ENCODE measurements around the gene UBN1.

Gene UBN1

DNA sequence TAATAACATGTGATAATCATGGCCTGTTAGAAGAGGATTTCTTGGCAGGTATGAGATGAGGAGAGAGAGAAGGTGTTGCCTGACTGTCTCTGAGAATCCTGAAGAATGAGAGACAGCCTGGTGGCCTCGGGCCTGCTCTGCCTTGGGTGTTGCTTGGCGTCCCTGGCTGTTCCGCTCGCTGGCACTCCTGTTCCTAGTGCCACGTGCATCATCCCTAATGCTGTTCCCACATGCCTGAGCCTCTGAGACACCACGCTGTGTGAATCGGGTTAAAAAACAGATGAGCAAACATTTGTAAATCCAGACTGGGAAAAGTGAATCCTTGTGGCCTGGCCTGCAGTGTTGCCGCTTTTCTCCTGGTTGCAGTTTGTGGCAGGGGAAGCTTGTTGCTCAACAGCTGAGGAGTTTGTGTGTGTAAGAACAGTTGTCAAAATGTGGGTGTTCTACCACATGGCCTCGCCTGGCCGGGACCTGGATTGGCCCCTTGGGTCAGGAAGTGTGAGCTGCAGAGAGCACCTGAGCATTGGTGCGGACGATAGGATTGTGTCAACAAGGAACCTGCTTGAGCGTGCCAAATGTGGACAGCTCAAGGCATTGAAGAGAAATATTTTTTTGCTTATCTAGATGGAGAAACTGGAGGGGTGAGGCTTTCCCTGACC lies 22.0 kb downstream of the UBN1 start:
- DNase-seq: no peak
- Histone ChIP-seq H3K4me2 (ENCODE audit: low read length, poor library complexity, severe bottlenecking) (no peak overlapping the region), H3K79me1 (replicated peaks; ENCODE audit: low read length, poor library complexity, severe bottlenecking) (peaks cover 27% of the 10 kb centered on the region), H3K4me3 (ENCODE audit: insufficient read depth in 1 of 2, low read depth in 1 of 2, low read length in 2 of 2) (no peak overlapping the region), H3K4ac (ENCODE audit: low read depth in 1 of 2, low read length in 2 of 2) (no peak overlapping the region), H2BK12ac (ENCODE audit: low read length in 2 of 2) (no peak overlapping the region), H3K4me1 (ENCODE audit: control insufficient read depth, insufficient read depth, low read depth, low read length) (peaks cover 34% of the 10 kb centered on the region), H3K23ac (ENCODE audit: low read length in 2 of 2) (no peak overlapping the region), H3K14ac (ENCODE audit: low read length in 2 of 2) (no peak overlapping the region), H2BK15ac (ENCODE audit: low read depth, poor library complexity, severe bottlenecking) (no peak overlapping the region), H3K27ac (ENCODE audit: low read length, poor library complexity, severe bottlenecking) (peak overlapping the region; percentile 95), H4K8ac (ENCODE audit: low read length) (no peak overlapping the region), H4K91ac (ENCODE audit: low read length) (no peak overlapping the region), H3K9ac (ENCODE audit: low read length) (no peak overlapping the region), H2AK5ac (ENCODE audit: low read length, severe bottlenecking) (no peak overlapping the region), H3K36me3 (ENCODE audit: control insufficient read depth in 1 of 2, insufficient read depth in 2 of 2, low read depth in 1 of 2, low read length in 2 of 2) (peaks cover 48 to 80% of the 10 kb centered on the region in 2 experiments), H2BK120ac (ENCODE audit: low read depth, low read length) (no peak overlapping the region), H2BK5ac (ENCODE audit: low read depth, low read length, poor library complexity, severe bottlenecking) (no peak overlapping the region), H3K27me3 (ENCODE audit: control insufficient read depth in 1 of 2, insufficient read depth in 1 of 2, low read length in 2 of 2) (no peaks in the 10 kb centered on the region), H3K18ac (ENCODE audit: low read depth in 1 of 2, low read length in 2 of 2) (no peak overlapping the region), H2AFZ (ENCODE audit: low read depth, low read length) (no peak overlapping the region), H3K9me3 (ENCODE audit: control insufficient read depth, low read length) (no peaks in the 10 kb centered on the region)
- 96% methylated on average over 13 of the region's 13 CpGs for WGBS

DNA sequence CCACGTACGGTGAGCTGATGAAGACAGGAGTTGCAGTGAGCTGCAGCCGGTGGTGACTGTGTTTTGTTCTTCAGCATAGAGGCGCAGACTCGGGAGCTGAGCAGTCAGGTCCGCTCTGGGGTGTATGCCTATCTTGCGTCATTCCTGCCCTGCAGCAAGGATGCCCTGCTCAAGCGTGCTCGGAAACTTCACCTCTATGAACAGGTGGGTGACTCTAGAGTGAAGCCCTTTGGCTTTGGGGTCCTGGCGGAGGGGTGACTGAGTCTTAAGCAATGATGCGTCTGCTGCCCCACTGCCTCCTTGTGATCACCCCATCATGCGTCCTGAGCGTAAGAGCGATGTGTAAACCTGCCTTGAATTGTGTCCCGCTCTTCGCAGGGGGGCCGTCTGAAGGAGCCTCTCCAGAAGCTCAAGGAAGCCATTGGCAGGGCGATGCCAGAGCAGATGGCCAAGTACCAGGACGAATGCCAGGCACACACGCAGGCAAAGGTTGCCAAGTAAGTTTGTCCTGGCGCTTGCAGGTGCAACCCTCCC lies 22.9 kb downstream of the UBN1 start:
- Histone ChIP-seq H3K4me3 (ENCODE audit: insufficient read depth in 1 of 2, low read depth in 1 of 2, low read length in 2 of 2) (no peak overlapping the region), H3K4me2 (ENCODE audit: low read length, poor library complexity, severe bottlenecking) (no peak overlapping the region), H2AFZ (ENCODE audit: low read depth, low read length) (no peak overlapping the region), H3K27me3 (ENCODE audit: control insufficient read depth in 1 of 2, insufficient read depth in 1 of 2, low read length in 2 of 2) (no peaks in the 10 kb centered on the region), H3K14ac (ENCODE audit: low read length in 2 of 2) (no peak overlapping the region), H3K4me1 (ENCODE audit: control insufficient read depth, insufficient read depth, low read depth, low read length) (peaks cover 34% of the 10 kb centered on the region), H3K4ac (ENCODE audit: low read depth in 1 of 2, low read length in 2 of 2) (no peak overlapping the region), H3K9ac (ENCODE audit: low read length) (no peak overlapping the region), H3K18ac (ENCODE audit: low read depth in 1 of 2, low read length in 2 of 2) (no peak overlapping the region), H2BK5ac (ENCODE audit: low read depth, low read length, poor library complexity, severe bottlenecking) (no peak overlapping the region), H2AK5ac (ENCODE audit: low read length, severe bottlenecking) (no peak overlapping the region), H2BK15ac (ENCODE audit: low read depth, poor library complexity, severe bottlenecking) (no peak overlapping the region), H3K23ac (ENCODE audit: low read length in 2 of 2) (no peak overlapping the region), H3K27ac (ENCODE audit: low read length, poor library complexity, severe bottlenecking) (no peak overlapping the region), H3K9me3 (ENCODE audit: control insufficient read depth, low read length) (no peaks in the 10 kb centered on the region), H4K8ac (ENCODE audit: low read length) (no peak overlapping the region), H2BK120ac (ENCODE audit: low read depth, low read length) (no peak overlapping the region), H4K91ac (ENCODE audit: low read length) (no peak overlapping the region), H2BK12ac (ENCODE audit: low read length in 2 of 2) (no peak overlapping the region), H3K36me3 (ENCODE audit: control insufficient read depth in 1 of 2, insufficient read depth in 2 of 2, low read depth in 1 of 2, low read length in 2 of 2) (peaks cover 57 to 83% of the 10 kb centered on the region in 2 experiments), H3K79me1 (replicated peaks; ENCODE audit: low read length, poor library complexity, severe bottlenecking) (peaks cover 36% of the 10 kb centered on the region)
- no peak for DNase-seq
- 98% methylated on average over 21 of the region's 21 CpGs for whole genome bisulfite sequencing

DNA sequence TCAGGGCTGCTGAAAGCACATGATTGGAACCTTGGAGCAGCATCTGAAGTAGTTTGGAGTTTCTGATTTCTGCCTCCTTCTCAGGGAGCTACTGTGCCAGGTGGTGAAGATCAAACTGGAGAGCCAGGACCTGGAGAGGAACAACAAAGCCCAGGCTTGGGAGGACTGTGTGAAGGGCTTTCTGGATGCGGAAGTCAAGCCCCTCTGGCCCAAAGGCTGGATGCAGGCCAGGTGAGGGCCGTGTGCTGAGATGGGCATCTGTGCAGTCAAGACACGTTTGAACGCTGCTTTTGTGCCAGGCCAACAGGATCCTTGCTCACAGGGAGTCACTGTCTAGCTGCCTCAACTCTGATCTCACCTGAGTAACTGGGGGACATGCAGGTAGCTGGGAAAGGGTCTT lies 23.8 kb downstream of the UBN1 start:
- no peak overlapping the region for H4K91ac ChIP-seq (ENCODE audit: low read length)
- peaks cover 62 to 90% of the 10 kb centered on the region in 2 experiments for H3K36me3 ChIP-seq (ENCODE audit: control insufficient read depth in 1 of 2, insufficient read depth in 2 of 2, low read depth in 1 of 2, low read length in 2 of 2)
- H3K4me3 ChIP-seq (ENCODE audit: insufficient read depth in 1 of 2, low read depth in 1 of 2, low read length in 2 of 2): no peak overlapping the region
- H4K8ac ChIP-seq (ENCODE audit: low read length): no peak overlapping the region
- H2AK5ac ChIP-seq (ENCODE audit: low read length, severe bottlenecking): no peak overlapping the region
- over 99% methylated on average over 4 of the region's 4 CpGs for WGBS
- H3K4ac ChIP-seq (ENCODE audit: low read depth in 1 of 2, low read length in 2 of 2): no peak overlapping the region
- H3K4me1 ChIP-seq (ENCODE audit: control insufficient read depth, insufficient read depth, low read depth, low read length): peaks cover 30% of the 10 kb centered on the region
- H3K18ac ChIP-seq (ENCODE audit: low read depth in 1 of 2, low read length in 2 of 2): no peak overlapping the region
- no peak overlapping the region for H3K14ac ChIP-seq (ENCODE audit: low read length in 2 of 2)
- H2BK12ac ChIP-seq (ENCODE audit: low read length in 2 of 2): no peak overlapping the region
- no peaks in the 10 kb centered on the region for H3K9me3 ChIP-seq (ENCODE audit: control insufficient read depth, low read length)
- H2BK5ac ChIP-seq (ENCODE audit: low read depth, low read length, poor library complexity, severe bottlenecking): no peak overlapping the region
- DNase-seq: no peak
- no peaks in the 10 kb centered on the region for H3K27me3 ChIP-seq (ENCODE audit: control insufficient read depth in 1 of 2, insufficient read depth in 1 of 2, low read length in 2 of 2)
- H3K4me2 ChIP-seq (ENCODE audit: low read length, poor library complexity, severe bottlenecking): no peak overlapping the region
- H2AFZ ChIP-seq (ENCODE audit: low read depth, low read length): no peak overlapping the region
- H3K27ac ChIP-seq (ENCODE audit: low read length, poor library complexity, severe bottlenecking): no peak overlapping the region
- H2BK15ac ChIP-seq (ENCODE audit: low read depth, poor library complexity, severe bottlenecking): no peak overlapping the region
- no peak overlapping the region for H3K23ac ChIP-seq (ENCODE audit: low read length in 2 of 2)
- no peak overlapping the region for H2BK120ac ChIP-seq (ENCODE audit: low read depth, low read length)
- H3K9ac ChIP-seq (ENCODE audit: low read length): no peak overlapping the region
- H3K79me1 ChIP-seq (replicated peaks; ENCODE audit: low read length, poor library complexity, severe bottlenecking): peaks cover 40% of the 10 kb centered on the region

DNA sequence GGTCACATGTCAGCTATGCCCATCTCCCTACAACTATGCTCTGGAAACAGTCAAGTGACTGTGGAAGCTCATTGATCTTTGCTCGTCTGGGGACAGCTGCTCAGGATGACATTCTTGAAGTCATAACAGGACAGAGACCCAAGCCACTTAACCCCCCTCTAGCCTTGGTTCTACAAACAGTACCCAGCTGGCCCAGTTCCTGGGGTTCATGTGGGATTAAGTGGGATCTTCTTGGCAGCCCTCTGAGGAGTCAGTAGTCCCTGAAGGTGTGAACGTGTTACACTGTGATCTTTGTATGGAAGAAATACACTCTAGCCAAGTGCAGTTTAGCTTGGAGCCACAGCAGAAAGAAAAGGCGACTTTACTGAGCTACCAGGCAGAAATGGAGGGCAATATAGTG lies 25.8 kb downstream of the UBN1 start:
- H3K4me3 ChIP-seq (ENCODE audit: insufficient read depth in 1 of 2, low read depth in 1 of 2, low read length in 2 of 2): no peak overlapping the region
- no peak overlapping the region for H2BK15ac ChIP-seq (ENCODE audit: low read depth, poor library complexity, severe bottlenecking)
- H3K9ac ChIP-seq (ENCODE audit: low read length): no peak overlapping the region
- H3K4me2 ChIP-seq (ENCODE audit: low read length, poor library complexity, severe bottlenecking): no peak overlapping the region
- DNase-seq: no peak
- WGBS: 96% methylated on average over 3 of the region's 3 CpGs
- no peak overlapping the region for H2BK12ac ChIP-seq (ENCODE audit: low read length in 2 of 2)
- H2BK5ac ChIP-seq (ENCODE audit: low read depth, low read length, poor library complexity, severe bottlenecking): no peak overlapping the region
- no peak overlapping the region for H3K14ac ChIP-seq (ENCODE audit: low read length in 2 of 2)
- peaks cover 75 to 92% of the 10 kb centered on the region in 2 experiments for H3K36me3 ChIP-seq (ENCODE audit: control insufficient read depth in 1 of 2, insufficient read depth in 2 of 2, low read depth in 1 of 2, low read length in 2 of 2)
- no peak overlapping the region for H2AFZ ChIP-seq (ENCODE audit: low read depth, low read length)
- H4K8ac ChIP-seq (ENCODE audit: low read length): no peak overlapping the region
- no peaks in the 10 kb centered on the region for H3K9me3 ChIP-seq (ENCODE audit: control insufficient read depth, low read length)
- H3K27me3 ChIP-seq (ENCODE audit: control insufficient read depth in 1 of 2, insufficient read depth in 1 of 2, low read length in 2 of 2): no peaks in the 10 kb centered on the region
- no peak overlapping the region for H3K4ac ChIP-seq (ENCODE audit: low read depth in 1 of 2, low read length in 2 of 2)
- no peak overlapping the region for H3K27ac ChIP-seq (ENCODE audit: low read length, poor library complexity, severe bottlenecking)
- H2BK120ac ChIP-seq (ENCODE audit: low read depth, low read length): no peak overlapping the region
- H4K91ac ChIP-seq (ENCODE audit: low read length): no peak overlapping the region
- H3K4me1 ChIP-seq (ENCODE audit: control insufficient read depth, insufficient read depth, low read depth, low read length): peaks cover 18% of the 10 kb centered on the region
- H2AK5ac ChIP-seq (ENCODE audit: low read length, severe bottlenecking): no peak overlapping the region
- peaks cover 54% of the 10 kb centered on the region for H3K79me1 ChIP-seq (replicated peaks; ENCODE audit: low read length, poor library complexity, severe bottlenecking)
- H3K23ac ChIP-seq (ENCODE audit: low read length in 2 of 2): no peak overlapping the region
- no peak overlapping the region for H3K18ac ChIP-seq (ENCODE audit: low read depth in 1 of 2, low read length in 2 of 2)
